ENCODE data around the gene CXCR6. TPM values are rescaled to one million over a fixed set of nuclear protein-coding genes. Genes with fewer than 3 reads are reported as not detected.

CXCR6 gene
- total RNA-seq, 4 donors from 2014 or later: 1.7 to 3.6 (median 2.5) TPM; not detected in 1

DNA sequence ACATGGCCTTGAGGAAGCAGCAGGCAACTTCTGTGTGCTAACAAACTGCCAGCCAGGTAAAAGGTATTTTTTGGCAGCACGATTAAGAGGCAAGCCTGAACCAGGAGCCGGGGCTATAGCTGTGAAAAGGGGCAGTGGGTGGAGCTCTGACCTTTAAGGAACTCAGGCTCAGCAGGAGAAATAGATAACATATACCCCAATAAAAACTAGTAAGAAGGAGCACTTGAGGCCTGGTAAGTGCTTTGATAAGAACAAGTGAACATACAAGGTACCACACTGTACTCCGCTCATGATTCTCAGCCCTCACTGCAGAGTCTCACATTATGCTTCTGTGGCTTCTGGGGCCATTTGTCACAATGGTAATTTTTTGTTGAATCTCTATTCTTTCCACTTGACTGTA lies 46.9 kb downstream of the CXCR6 start:
- Histone ChIP-seq H3K4me1 (peaks cover 9 to 83% (median 23%) of the 10 kb centered on the region in 4 donors), H3K4me3 (no peak overlapping the region), H3K27me3 (no peaks in the 10 kb centered on the region), H3K27ac (peak overlapping the region in 2 of 4 donors; percentile 12 to 84), H3K36me3 (no peaks in the 10 kb centered on the region), H3K9me3 (no peaks in the 10 kb centered on the region)
- DNase-seq: no peak
- TF ChIP-seq CTCF (IDR thresholded peaks at IDR 0.05): no peak

DNA sequence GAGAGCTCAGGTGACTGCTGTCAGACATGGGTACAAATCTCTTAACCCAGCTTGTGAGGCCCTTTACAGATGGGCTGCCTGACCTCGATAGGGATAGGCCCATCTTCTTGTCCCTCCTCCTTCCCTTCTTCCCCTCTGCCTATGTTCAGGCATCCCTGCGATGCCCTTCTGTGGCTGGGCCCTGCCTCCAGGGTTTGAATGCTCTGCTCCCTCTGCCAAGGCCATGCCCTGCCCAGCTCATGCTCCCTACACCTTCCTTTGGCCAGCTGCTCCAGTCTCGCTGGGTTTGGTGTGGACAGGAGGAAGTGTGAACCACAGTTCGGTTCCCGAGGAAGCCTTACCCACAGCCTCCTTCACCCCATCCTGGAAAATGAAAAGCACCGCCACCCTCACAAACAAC lies 48.1 kb downstream of the CXCR6 start:
- no peaks in the 10 kb centered on the region for H3K9me3 ChIP-seq
- H3K36me3 ChIP-seq: no peaks in the 10 kb centered on the region
- no peak for DNase-seq
- no peak overlapping the region for H3K4me3 ChIP-seq
- TF ChIP-seq POLR2A (IDR thresholded peaks at IDR 0.05): no peak
- no peaks in the 10 kb centered on the region for H3K27me3 ChIP-seq
- H3K4me1 ChIP-seq: peaks cover 8 to 76% (median 23%) of the 10 kb centered on the region in 4 donors
- peak overlapping the region in 3 of 4 donors; percentile 62 to 91 (median 68) for H3K27ac ChIP-seq

DNA sequence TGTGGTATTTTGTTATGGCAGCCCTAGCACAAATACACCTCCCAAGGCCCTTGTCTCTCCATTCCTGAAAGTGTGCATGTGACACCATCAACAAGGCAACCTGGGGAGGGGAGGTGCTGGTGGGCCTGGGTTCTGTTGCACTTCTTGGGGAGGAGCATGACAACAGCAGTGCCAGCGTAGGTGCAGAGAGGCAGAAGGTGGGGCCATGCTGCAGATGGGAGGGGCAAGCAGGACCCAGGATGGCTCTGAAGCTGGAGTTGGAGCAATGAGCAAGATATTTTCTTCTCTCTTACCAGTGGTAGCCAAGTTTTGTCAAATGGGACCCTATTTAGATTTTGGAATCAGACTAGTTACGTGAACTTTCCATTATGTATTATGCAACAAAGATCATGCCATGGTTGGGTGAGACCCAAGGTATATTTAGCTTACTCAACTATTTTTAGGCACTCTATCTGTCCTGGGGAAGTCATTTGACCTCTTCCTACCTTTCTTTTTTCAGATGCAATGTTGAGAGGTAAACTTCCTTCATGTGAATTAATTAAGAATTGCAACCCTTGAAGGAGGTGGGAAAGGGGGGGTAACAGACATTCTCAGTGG lies 49.0 kb downstream of the CXCR6 start:
- TF ChIP-seq POLR2A (IDR thresholded peaks at IDR 0.05) (no peak), CTCF (IDR thresholded peaks at IDR 0.05) (no peak)
- H3K27ac ChIP-seq: peak overlapping the region; percentile 62 to 97 (median 80)
- no peak for DNase-seq

DNA sequence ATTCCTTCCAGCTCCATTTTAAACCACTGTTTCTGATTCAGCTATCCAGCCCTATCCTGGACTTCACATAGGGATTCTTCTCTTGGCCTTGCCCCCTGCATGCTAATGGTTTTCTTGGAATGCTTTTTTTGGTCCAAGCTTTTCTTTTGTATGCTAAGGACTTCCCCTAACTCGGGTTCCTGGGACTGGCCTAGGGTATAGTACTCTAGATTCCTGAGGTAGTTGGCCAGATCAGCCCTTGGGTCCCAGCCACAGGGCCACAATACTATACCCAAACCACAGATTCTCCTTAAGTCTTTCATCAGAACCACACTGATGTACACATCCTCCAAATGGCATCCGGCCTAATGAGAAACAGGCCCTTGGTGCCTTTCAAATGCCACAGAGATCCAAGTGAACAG lies 49.6 kb downstream of the CXCR6 start:
- no peak for TF ChIP-seq POLR2A (IDR thresholded peaks at IDR 0.05)
- no peak for TF ChIP-seq CTCF (IDR thresholded peaks at IDR 0.05)
- no peaks in the 10 kb centered on the region for H3K27me3 ChIP-seq
- no peaks in the 10 kb centered on the region for H3K36me3 ChIP-seq
- H3K4me1 ChIP-seq: peaks cover 3 to 63% (median 23%) of the 10 kb centered on the region in 4 donors
- DNase-seq: no peak
- peak overlapping the region; percentile 62 to 97 (median 80) for H3K27ac ChIP-seq
- H3K4me3 ChIP-seq: no peak overlapping the region
- no peaks in the 10 kb centered on the region for H3K9me3 ChIP-seq

More for the DNA sequence above, 49.0 kb downstream of the CXCR6 start:
- Histone ChIP-seq H3K4me3 (no peak overlapping the region), H3K27me3 (no peaks in the 10 kb centered on the region), H3K36me3 (no peaks in the 10 kb centered on the region), H3K4me1 (peaks cover 4 to 69% (median 23%) of the 10 kb centered on the region in 4 donors), H3K9me3 (no peaks in the 10 kb centered on the region)

DNA sequence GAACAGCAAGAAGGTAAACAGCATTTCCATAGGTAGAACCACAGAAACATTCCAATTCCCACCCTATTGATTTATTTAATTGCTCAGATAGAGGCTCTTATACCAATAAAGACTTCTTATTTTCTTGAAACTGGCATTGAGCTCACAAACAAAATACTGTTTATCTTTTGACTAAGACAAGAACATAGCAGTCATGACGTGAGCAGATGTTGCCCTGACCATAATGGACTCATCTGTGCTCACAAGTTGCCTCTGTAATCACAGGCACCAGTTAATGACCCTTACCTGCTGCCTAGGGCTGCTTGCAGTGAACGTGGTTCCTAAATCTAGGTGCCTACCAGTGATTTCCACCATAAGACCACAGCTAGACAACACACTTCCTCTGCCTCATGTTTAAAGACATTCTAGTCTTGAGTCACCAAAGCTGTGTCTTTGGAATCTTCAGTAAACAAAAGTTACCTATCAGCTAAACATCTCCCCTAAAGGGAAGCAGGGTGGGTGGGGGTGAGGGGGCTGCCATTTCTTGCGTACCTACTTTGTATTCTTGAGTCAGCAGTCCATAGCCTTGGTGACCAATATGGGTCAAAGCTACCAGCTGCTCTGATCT lies 50.3 kb downstream of the CXCR6 start:
- peaks cover 0 to 56% (median 23%) of the 10 kb centered on the region in 4 donors for H3K4me1 ChIP-seq
- no peak for DNase-seq
- no peak for TF ChIP-seq POLR2A (IDR thresholded peaks at IDR 0.05)
- TF ChIP-seq CTCF (IDR thresholded peaks at IDR 0.05): no peak
- H3K27ac ChIP-seq: peak overlapping the region; percentile 68 to 97 (median 92)
- no peaks in the 10 kb centered on the region for H3K27me3 ChIP-seq
- no peak overlapping the region for H3K4me3 ChIP-seq
- H3K9me3 ChIP-seq: no peaks in the 10 kb centered on the region
- H3K36me3 ChIP-seq: no peaks in the 10 kb centered on the region

DNA sequence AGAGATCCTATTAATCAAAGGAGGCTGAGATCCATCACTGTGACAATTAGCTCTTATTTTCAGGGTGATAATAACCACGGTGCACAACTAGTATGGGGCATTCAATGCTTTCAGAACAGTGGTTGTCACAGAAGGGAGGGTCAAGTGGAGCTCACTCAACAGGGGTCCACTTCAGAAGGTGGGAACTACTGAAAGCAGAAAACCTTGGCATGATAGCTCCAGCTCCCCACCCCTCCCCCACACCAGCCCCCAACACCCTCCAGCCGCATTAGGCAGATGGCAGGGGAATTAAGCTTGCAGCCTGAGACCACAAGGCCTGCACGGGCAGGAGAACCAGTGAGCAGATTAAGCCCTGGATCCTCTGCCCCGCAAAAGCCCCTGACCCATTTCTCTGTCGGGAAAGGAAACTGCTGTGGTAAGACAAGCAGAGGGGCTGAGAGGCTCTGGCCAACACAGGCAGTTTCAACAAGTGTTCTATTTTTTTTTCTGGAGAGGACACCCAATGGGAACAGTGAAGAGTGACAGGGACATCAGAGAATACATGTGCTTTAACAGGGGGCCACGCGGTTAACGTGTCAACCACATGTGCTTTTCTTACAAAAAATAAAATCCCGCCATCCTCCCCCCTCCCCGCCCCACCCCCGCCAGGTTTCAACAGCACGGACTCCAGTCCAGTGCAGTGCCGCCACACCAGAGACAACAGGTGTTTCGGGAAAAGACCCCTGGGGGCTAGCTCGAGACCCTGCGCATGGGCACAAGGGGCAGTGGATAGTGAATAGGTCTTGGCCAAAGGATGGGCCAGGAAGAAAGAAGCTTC lies 51.4 kb downstream of the CXCR6 start:
- Histone ChIP-seq H3K27me3 (no peaks in the 10 kb centered on the region), H3K9me3 (no peaks in the 10 kb centered on the region), H3K4me3 (peak overlapping the region; percentile 75 to 87 (median 86)), H3K4me1 (peaks cover 0 to 45% (median 20%) of the 10 kb centered on the region in 4 donors), H3K27ac (peak overlapping the region; percentile 91 to 97 (median 93)), H3K36me3 (no peaks in the 10 kb centered on the region)
- DNase-seq: peak; percentile 57 to 84 (median 61)
- TF ChIP-seq POLR2A (IDR thresholded peaks at IDR 0.05): no peak
- TF ChIP-seq CTCF (IDR thresholded peaks at IDR 0.05): no peak

Data from Peyer's patch (tissue), 4 donors.